B cell (primary cell): ENCODE measurements around the gene RIC8B. TPM values are rescaled to one million over a fixed set of nuclear protein-coding genes. Genes with fewer than 3 reads are reported as not detected.

ENCODE experiments used
- ATAC-seq: fragments of 200-7000 bp; cut with Tn5 transposase; one replicate; pipeline ENCODE4 v1.10.0; 2021; ENCODE audit warnings: low read depth, mild to moderate bottlenecking, moderate number of reproducible peaks, moderate library complexity
- CTCF ChIA-PET: fragments of 350-600 bp; sonication (Branson Sonifier 250); formaldehyde crosslinking; loops from one replicate; lab custom pipeline; 2021; ENCODE audit warnings: antibody characterized with exemption, inconsistent platforms; lab: Charles Lee
- POLR2A ChIA-PET: fragments of 350-600 bp; sonication (Branson Sonifier 250); formaldehyde crosslinking; loops from one replicate; lab custom pipeline; 2021; ENCODE audit warnings: antibody characterized with exemption; lab: Charles Lee
- DNase-seq: peaks from one replicate; pipeline ENCODE4 v3.0.0; 2013
- H2AFZ ChIP-seq: 2 replicates; pipeline ENCODE4 v1.6.1; 2012; ENCODE audit warnings: mild to moderate bottlenecking, low read depth, low read length; ENCODE audit not compliant: insufficient read depth, poor library complexity, severe bottlenecking
- H3K27ac ChIP-seq, 2 donors: 1 replicate in 1 of 2; 2 replicates in 1 of 2; pipeline ENCODE4 v1.5.1; 2012 to 2013; ENCODE audit warnings: low read length in 2 of 2, mild to moderate bottlenecking in 2 of 2, moderate library complexity in 1 of 2
- H3K27me3 ChIP-seq, 4 experiments: fragments of 200-600 bp in 1 of 4; sonication (generic) in 1 of 4; replicated peaks in 1 of 4; 1 replicate in 2 of 4; 2 replicates in 2 of 4; pipeline versions ENCODE4 v1.6.1 to v1.7.0; 2013 to 2016; ENCODE audit warnings: low read length in 3 of 4, mild to moderate bottlenecking in 2 of 4, mixed read lengths in 1 of 4, moderate library complexity in 1 of 4; ENCODE audit not compliant: insufficient read depth in 4 of 4, control insufficient read depth in 3 of 4; ENCODE audit errors: control extremely low read depth in 1 of 4
- H3K36me3 ChIP-seq, 2 experiments: replicated peaks in 1 of 2; 1 replicate in 1 of 2; 2 replicates in 1 of 2; pipeline versions ENCODE4 v1.6.1 to v1.7.1; 2013; ENCODE audit warnings: low read length in 1 of 2; ENCODE audit not compliant: insufficient read depth in 2 of 2, control insufficient read depth in 1 of 2; ENCODE audit errors: control extremely low read depth in 1 of 2, extremely low read depth in 1 of 2
- H3K4me1 ChIP-seq, 2 donors: fragments of 200-600 bp in 1 of 2; sonication (generic) in 1 of 2; 1 replicate in 1 of 2; 2 replicates in 1 of 2; pipeline versions ENCODE4 v1.5.1 to v1.6.1; 2013 to 2017; ENCODE audit warnings: low read length in 2 of 2; ENCODE audit not compliant: control insufficient read depth in 2 of 2, insufficient read depth in 2 of 2
- H3K4me2 ChIP-seq: replicated peaks from 2 replicates; pipeline ENCODE3; 2012; ENCODE audit warnings: mild to moderate bottlenecking, low read depth, low read length; ENCODE audit not compliant: poor library complexity, severe bottlenecking
- H3K4me3 ChIP-seq, 5 experiments: fragments of 200-600 bp in 1 of 5; sonication (generic) in 1 of 5; 1 replicate in 3 of 5; 2 replicates in 2 of 5; pipeline versions ENCODE4 v1.5.1 to v1.7.0; 2011 to 2016; ENCODE audit warnings: low read length in 4 of 5, mild to moderate bottlenecking in 4 of 5, low read depth in 2 of 5, control low read depth in 1 of 5, moderate library complexity in 1 of 5; ENCODE audit not compliant: insufficient read depth in 1 of 5; ENCODE audit errors: control extremely low read depth in 1 of 5, extremely low read depth in 1 of 5
- H3K79me2 ChIP-seq: fragments of 200-600 bp; sonication (generic); one replicate; pipeline ENCODE4 v1.6.0; 2016; ENCODE audit warnings: low read length; ENCODE audit not compliant: control insufficient read depth, insufficient read depth
- H3K9ac ChIP-seq: fragments of 200-600 bp; sonication (generic); 2 replicates; pipeline ENCODE4 v1.6.1; 2017; ENCODE audit warnings: mild to moderate bottlenecking, low read length, moderate library complexity
- H3K9me3 ChIP-seq, 3 donors: one replicate each; pipeline versions ENCODE4 v1.6.1 to v1.7.1; 2013; ENCODE audit warnings: low read length in 2 of 3; ENCODE audit not compliant: control insufficient read depth in 2 of 3, insufficient read depth in 1 of 3; ENCODE audit errors: control extremely low read depth in 1 of 3
- H4K20me1 ChIP-seq: 2 replicates; pipeline ENCODE4 v1.6.0; 2012; ENCODE audit warnings: mild to moderate bottlenecking, low read length; ENCODE audit not compliant: insufficient read depth, control insufficient read depth, poor library complexity, severe bottlenecking
- H3K27ac Mint-ChIP-seq: one replicate; pipeline ENCODE4 v1.8.0; 2021; ENCODE audit warnings: mixed read lengths
- H3K27me3 Mint-ChIP-seq: one replicate; pipeline ENCODE4 v1.8.0; 2021; ENCODE audit warnings: mixed read lengths
- H3K4me1 Mint-ChIP-seq: one replicate; pipeline ENCODE4 v1.8.0; 2021; ENCODE audit warnings: mixed read lengths
- H3K4me3 Mint-ChIP-seq: one replicate; pipeline ENCODE4 v1.8.0; 2021; ENCODE audit warnings: mixed read lengths
- H3K9me3 Mint-ChIP-seq: one replicate; pipeline ENCODE4 v1.8.0; 2022; ENCODE audit warnings: mixed read lengths; ENCODE audit not compliant: insufficient read depth
- EZH2 ChIP-seq: IDR thresholded peaks from 2 replicates; pipeline ENCODE4 v1.6.1; 2012; ENCODE audit warnings: borderline replicate concordance, low read depth, mild to moderate bottlenecking, moderate library complexity, low read length; ENCODE audit not compliant: insufficient read depth, poor library complexity, severe bottlenecking
- WGBS: methylation state at CpG from one replicate; pipeline ENCODE4 v1.1.5; 2013; ENCODE audit warnings: missing lambda C conversion rate; ENCODE audit not compliant: insufficient coverage; 5-methylcytosine and 5-hydroxymethylcytosine counted together
- intact Hi-C: fragments of 100-400 bp; cut with micrococcal nuclease; formaldehyde crosslinking; loops from one replicate; pipeline ENCODE4 v1.10.0; 2022
- polyA plus RNA-seq: library from polyadenylated mRNA; depleted of rRNA; stranded (reverse); fragments of >200 nt; gene quantifications from 2 replicates; pipeline ENCODE4 v1.2.3, GENCODE V29; 2012
- total RNA-seq, 2 donors: library from RNA; stranded (reverse); fragments of 120-200 nt in 1 of 2; gene quantifications; 1 replicate in 1 of 2; 2 replicates in 1 of 2; pipeline versions ENCODE4 v1.2.3 to v1.2.4, GENCODE V29; 2013 to 2022
- TF ChIP-seq, protein P1 (sequence below): fragments of 200-600 bp; IDR thresholded peaks from one replicate; pipeline ENCODE4 v1.8.0; 2022; ENCODE audit warnings: antibody characterized with exemption, mild to moderate bottlenecking

Gene RIC8B
- total and polyA plus RNA-seq, 2 donors (not counting 1 experiment from before 2014, with no cell fraction given) = 3.0 to 14.8 TPM

DNA sequence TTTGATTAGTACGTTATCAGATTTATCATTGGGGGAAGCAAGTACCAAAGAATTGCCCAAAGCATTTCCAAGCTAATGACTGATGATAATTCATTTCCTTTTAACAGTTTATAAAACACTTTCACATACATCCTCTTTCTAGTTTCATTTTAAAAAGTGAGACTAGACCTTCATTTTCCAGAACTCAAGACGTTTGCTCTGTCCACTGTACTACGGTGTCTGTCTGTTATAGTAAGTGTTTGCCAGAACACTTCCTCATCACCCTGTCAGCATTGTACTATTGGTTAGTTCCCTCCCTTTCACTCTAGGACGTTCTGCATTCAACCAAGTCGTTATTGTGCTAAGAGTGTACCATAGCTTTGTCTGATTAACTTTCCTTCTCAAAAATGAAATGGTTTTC, 99.5 kb downstream of the RIC8B start:
- Histone ChIP-seq H3K79me2 (no peaks in the 10 kb centered on the region), H3K4me3 (no peak overlapping the region), H4K20me1 (no peaks in the 10 kb centered on the region), H3K9ac (no peak overlapping the region), H3K4me2 (no peak overlapping the region), H3K4me1 (no peaks in the 10 kb centered on the region), H3K9me3 (no peaks in the 10 kb centered on the region), H3K36me3 (no peaks in the 10 kb centered on the region), H3K27ac (no peak overlapping the region), H2AFZ (no peak overlapping the region), H3K27me3 (peaks cover 0 to 32% (median 15%) of the 10 kb centered on the region in 4 experiments)
- intact Hi-C loops = no loop called here
- WGBS = no CpG with 5 or more reads among the region's 5 CpGs
- H3K9me3 Mint-ChIP-seq = no peaks in the 10 kb centered on the region
- H3K4me3 Mint-ChIP-seq = no peak overlapping the region
- ChIA-PET POLR2A (no interaction called here), CTCF (interaction anchor here (1.4 kb wide), 1 partner anchor 46 kb away, joined by 4 read pairs; no protein-coding TSS in a partner anchor)
- no peak overlapping the region for H3K27ac Mint-ChIP-seq
- DNase-seq (no peak), ATAC-seq (no peak)
- TF ChIP-seq, protein P1, sequence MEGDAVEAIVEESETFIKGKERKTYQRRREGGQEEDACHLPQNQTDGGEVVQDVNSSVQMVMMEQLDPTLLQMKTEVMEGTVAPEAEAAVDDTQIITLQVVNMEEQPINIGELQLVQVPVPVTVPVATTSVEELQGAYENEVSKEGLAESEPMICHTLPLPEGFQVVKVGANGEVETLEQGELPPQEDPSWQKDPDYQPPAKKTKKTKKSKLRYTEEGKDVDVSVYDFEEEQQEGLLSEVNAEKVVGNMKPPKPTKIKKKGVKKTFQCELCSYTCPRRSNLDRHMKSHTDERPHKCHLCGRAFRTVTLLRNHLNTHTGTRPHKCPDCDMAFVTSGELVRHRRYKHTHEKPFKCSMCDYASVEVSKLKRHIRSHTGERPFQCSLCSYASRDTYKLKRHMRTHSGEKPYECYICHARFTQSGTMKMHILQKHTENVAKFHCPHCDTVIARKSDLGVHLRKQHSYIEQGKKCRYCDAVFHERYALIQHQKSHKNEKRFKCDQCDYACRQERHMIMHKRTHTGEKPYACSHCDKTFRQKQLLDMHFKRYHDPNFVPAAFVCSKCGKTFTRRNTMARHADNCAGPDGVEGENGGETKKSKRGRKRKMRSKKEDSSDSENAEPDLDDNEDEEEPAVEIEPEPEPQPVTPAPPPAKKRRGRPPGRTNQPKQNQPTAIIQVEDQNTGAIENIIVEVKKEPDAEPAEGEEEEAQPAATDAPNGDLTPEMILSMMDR = no peak
- TF ChIP-seq EZH2 = no peak
- no peaks in the 10 kb centered on the region for H3K4me1 Mint-ChIP-seq
- H3K27me3 Mint-ChIP-seq = peaks cover 23% of the 10 kb centered on the region

- no peaks in the 10 kb centered on the region for H3K9me3 ChIP-seq
- H3K36me3 ChIP-seq = no peaks in the 10 kb centered on the region
- peaks cover 33% of the 10 kb centered on the region for H3K27me3 Mint-ChIP-seq
- H3K4me1 ChIP-seq = no peaks in the 10 kb centered on the region
- H3K9ac ChIP-seq = no peak overlapping the region
- H3K27me3 ChIP-seq = peaks cover 0 to 24% (median 14%) of the 10 kb centered on the region in 4 experiments
- WGBS = no CpG with 5 or more reads among the region's 5 CpGs
- no peaks in the 10 kb centered on the region for H4K20me1 ChIP-seq
- H3K4me2 ChIP-seq = no peak overlapping the region
- H3K9me3 Mint-ChIP-seq = no peaks in the 10 kb centered on the region
- no peak overlapping the region for H3K4me3 ChIP-seq
- H3K27ac ChIP-seq = no peak overlapping the region
- DNase-seq (no peak), ATAC-seq (no peak)
- no peak overlapping the region for H2AFZ ChIP-seq
- H3K4me3 Mint-ChIP-seq = no peak overlapping the region
- TF ChIP-seq, protein P1 = no peak
- no peak for TF ChIP-seq EZH2
- intact Hi-C loops = no loop called here
- no peaks in the 10 kb centered on the region for H3K4me1 Mint-ChIP-seq
- ChIA-PET CTCF (no interaction called here), POLR2A (no interaction called here)
- H3K79me2 ChIP-seq = no peaks in the 10 kb centered on the region
- no peak overlapping the region for H3K27ac Mint-ChIP-seq
Measured at GRCh38 chr12:106878804-106879203, 104.3 kb downstream of the RIC8B start.
